Neutrophil (primary cell): ENCODE measurements around the gene ZNHIT6.
"Not testable (repeated sequence)": the region's sequence is repeated elsewhere in the genome, so short reads cannot be mapped to it uniquely, and the experiment has no call there.

Source experiments
- H3K27ac ChIP-seq: fragments of 200-600 bp; sonication (generic); 2 replicates; pipeline ENCODE4 v1.5.1; 2016; ENCODE audit warnings: mild to moderate bottlenecking, moderate library complexity
- H3K27me3 ChIP-seq: fragments of 200-600 bp; sonication (generic); 2 replicates; pipeline ENCODE4 v1.6.0; 2016; ENCODE audit warnings: mild to moderate bottlenecking
- H3K36me3 ChIP-seq: fragments of 200-600 bp; sonication (generic); 2 replicates; pipeline ENCODE4 v1.5.1; 2017
- H3K4me1 ChIP-seq, 2 experiments: fragments of 200-600 bp in 1 of 2; sonication (generic) in 1 of 2; 1 replicate in 1 of 2; 2 replicates in 1 of 2; pipeline versions ENCODE4 v1.5.1 to v1.6.1; 2013 to 2016; ENCODE audit warnings: low read depth in 1 of 2, low read length in 1 of 2, mild to moderate bottlenecking in 1 of 2, moderate library complexity in 1 of 2; ENCODE audit not compliant: control insufficient read depth in 1 of 2, insufficient read depth in 1 of 2
- H3K4me3 ChIP-seq, 2 experiments: fragments of 200-600 bp in 1 of 2; sonication (generic) in 1 of 2; 1 replicate in 1 of 2; 2 replicates in 1 of 2; pipeline ENCODE4 v1.5.1; 2013 to 2016; ENCODE audit warnings: low read depth in 1 of 2, low read length in 1 of 2, mild to moderate bottlenecking in 1 of 2, moderate library complexity in 1 of 2
- H3K9me3 ChIP-seq: fragments of 200-600 bp; sonication (generic); 2 replicates; pipeline ENCODE4 v1.5.1; 2016
- TF ChIP-seq, protein P1 (sequence below): fragments of 200-600 bp; sonication (generic); IDR thresholded peaks from 2 replicates; pipeline ENCODE4 v1.5.1; 2016; ENCODE audit warnings: antibody characterized with exemption

Gene ZNHIT6

DNA sequence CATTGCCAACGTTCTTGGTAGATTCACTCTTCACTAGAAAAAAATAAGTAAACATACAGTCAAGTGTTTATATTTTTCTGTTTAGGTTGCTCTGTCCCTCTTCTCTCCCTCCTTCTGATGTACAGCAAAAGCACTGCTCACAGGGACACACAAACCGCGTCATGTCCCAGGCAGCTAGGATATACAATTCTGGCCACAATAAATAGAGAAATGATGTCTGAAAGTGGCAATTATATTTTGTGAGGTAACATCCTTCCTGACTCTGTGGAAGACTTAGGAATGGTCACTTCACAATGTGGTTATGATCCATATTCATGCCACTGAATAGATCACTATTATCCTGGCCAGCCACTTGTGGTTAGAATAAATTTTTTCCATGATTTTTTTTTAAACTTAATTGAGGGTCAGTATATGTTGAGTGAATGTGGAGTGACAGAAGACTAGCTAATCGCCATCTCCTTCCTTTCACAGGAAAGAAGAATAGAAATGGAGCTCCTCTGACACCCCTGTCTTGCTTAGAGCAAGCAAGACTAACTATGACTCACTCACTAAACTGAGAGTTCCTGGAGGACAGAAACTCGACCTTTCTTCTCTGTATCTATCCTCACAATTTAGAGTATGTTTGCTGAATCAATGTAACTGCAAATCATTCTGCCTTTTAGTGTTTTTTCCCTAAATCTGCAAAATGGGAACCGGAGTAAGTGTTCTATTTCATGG, 54.0 kb downstream of the ZNHIT6 start:
- no peaks in the 10 kb centered on the region for H3K27me3 ChIP-seq
- TF ChIP-seq, protein P1, sequence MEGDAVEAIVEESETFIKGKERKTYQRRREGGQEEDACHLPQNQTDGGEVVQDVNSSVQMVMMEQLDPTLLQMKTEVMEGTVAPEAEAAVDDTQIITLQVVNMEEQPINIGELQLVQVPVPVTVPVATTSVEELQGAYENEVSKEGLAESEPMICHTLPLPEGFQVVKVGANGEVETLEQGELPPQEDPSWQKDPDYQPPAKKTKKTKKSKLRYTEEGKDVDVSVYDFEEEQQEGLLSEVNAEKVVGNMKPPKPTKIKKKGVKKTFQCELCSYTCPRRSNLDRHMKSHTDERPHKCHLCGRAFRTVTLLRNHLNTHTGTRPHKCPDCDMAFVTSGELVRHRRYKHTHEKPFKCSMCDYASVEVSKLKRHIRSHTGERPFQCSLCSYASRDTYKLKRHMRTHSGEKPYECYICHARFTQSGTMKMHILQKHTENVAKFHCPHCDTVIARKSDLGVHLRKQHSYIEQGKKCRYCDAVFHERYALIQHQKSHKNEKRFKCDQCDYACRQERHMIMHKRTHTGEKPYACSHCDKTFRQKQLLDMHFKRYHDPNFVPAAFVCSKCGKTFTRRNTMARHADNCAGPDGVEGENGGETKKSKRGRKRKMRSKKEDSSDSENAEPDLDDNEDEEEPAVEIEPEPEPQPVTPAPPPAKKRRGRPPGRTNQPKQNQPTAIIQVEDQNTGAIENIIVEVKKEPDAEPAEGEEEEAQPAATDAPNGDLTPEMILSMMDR = no peak
- no peak overlapping the region for H3K4me3 ChIP-seq
- no peaks in the 10 kb centered on the region for H3K36me3 ChIP-seq
- no peak overlapping the region for H3K27ac ChIP-seq
- H3K4me1 ChIP-seq = no peaks in the 10 kb centered on the region
- H3K9me3 ChIP-seq = no peaks in the 10 kb centered on the region

DNA sequence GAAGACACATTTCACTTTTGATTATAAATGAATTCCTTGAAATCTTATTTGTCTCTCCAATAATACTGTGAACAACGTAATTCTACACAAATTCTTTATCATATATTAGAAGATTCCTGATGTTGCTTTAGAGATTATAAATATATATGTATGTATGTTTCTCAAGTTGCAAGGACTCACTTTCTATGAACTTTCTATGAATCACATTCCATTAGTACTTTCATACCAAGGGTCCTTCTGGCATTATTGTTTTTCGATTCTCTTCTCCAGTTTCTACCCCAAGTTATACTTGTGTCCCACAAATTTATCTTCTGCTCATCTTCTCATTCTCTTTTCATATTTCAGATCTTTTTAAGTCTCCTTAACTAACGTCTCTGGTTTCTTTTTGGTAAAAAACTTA, 55.9 kb downstream of the ZNHIT6 start:
- Histone ChIP-seq H3K36me3 (no peaks in the 10 kb centered on the region), H3K9me3 (no peaks in the 10 kb centered on the region), H3K27me3 (no peaks in the 10 kb centered on the region), H3K4me3 (no peak overlapping the region), H3K27ac (no peak overlapping the region), H3K4me1 (no peaks in the 10 kb centered on the region)
- TF ChIP-seq, protein P1 = no peak

DNA sequence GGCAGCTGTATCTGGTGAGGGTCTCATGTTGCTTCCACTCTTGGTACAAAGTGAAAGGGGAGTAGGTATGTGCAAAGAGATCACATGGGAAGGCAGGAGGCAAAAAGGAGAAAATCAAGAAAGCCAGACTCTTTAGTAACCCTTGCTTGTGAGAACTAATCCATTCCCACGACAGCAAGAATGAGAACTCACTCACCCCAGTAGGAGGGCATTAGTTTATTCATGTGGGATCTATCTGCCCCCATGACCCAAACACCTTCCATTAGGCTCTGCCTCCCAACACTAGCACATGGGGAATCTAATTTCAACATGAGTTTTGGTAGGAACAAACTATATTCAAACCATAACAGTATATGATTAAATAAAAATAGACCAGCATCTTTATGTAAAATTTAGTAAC, 57.6 kb downstream of the ZNHIT6 start:
- Histone ChIP-seq H3K27me3 (no peaks in the 10 kb centered on the region), H3K27ac (no peak overlapping the region), H3K4me1 (no peaks in the 10 kb centered on the region), H3K36me3 (no peaks in the 10 kb centered on the region), H3K9me3 (no peaks in the 10 kb centered on the region), H3K4me3 (no peak overlapping the region)
- TF ChIP-seq, protein P1 = no peak

DNA sequence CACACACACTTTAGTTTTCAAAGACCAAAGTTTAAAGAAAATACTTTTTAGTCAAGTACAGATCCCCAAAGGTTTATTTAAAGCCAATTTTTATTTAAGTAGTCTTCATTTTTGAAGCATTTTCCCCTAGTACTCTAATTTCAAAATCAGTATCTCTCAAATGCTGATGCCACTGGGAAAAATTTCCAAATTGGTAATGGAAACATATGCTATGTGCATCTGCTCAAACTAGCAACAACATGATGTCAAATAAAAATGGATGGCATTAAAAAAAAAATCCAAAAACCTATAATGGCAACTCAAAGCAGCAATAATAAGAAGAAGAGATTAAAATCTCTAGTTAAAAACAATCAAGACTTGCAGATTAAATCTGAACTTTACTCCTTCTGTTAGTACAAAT, 58.6 kb downstream of the ZNHIT6 start:
- Histone ChIP-seq H3K36me3 (no peaks in the 10 kb centered on the region), H3K4me1 (no peaks in the 10 kb centered on the region), H3K27me3 (no peaks in the 10 kb centered on the region), H3K9me3 (no peaks in the 10 kb centered on the region), H3K27ac (no peak overlapping the region), H3K4me3 (no peak overlapping the region)
- TF ChIP-seq, protein P1 = no peak

DNA sequence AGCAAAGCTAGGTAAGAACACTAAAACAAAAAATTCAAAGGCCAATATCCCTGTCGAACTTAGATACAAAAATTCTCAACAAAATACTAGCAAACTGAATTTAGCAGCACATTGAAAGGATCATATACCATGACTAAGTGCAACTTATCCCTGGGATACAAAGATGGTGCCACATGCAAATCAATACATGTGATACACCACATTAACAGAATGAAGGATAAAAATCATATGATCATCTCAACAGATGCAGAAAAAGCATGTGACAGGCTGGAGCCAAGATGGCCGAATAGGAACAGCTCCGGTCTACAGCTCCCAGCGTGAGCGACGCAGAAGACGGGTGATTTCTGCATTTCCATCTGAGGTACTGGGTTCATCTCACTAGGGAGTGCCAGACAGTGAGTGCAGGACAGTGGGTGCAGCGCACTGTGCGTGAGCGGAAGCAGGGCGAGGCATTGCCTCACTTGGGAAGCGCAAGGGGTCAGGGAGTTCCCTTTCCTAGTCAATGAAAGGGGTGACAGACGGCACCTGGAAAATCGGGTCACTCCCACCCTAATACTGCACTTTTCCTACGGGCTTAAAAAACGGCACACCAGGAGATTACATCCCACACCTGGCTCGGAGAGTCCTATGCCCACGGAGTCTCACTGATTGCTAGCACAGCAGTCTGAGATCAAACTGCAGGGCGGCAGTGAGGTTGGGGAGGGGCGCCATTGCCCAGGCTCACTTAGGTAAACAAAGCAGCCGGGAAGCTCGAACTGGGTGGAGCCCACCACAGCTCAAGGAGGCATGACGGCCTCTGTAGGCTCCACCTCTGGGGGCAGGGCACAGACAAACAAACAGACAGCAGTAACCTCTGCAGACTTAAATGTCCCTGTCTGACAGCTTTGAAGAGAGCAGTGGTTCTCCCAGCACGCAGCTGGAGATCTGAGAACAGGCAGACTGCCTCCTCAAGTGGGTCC, 66.4 kb downstream of the ZNHIT6 start:
- not testable (repeated sequence) for H3K36me3 ChIP-seq, H3K27ac ChIP-seq, H3K27me3 ChIP-seq

DNA sequence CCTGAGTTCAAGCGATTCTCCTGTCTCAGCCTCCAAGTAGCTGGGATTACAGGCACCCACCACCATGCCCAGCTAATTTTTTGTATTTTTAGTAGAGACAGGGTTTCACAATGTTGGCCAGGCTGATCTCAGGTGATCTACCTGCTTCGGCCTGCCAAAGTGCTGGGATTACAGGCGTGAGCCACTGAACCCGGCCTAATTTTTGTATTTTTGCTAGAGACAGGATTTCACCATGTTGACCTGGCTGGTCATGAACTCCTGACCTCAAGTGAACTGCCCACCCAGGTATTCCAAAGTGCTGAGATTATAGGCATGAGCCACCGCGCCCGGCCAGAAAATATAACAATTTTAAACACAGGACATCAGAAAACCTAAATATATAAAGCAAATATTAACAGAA, 68.3 kb downstream of the ZNHIT6 start:
- not testable (repeated sequence) for H3K9me3 ChIP-seq, H3K4me3 ChIP-seq, H3K27me3 ChIP-seq, H3K4me1 ChIP-seq, H3K36me3 ChIP-seq, H3K27ac ChIP-seq

More for the DNA sequence above, 66.4 kb downstream of the ZNHIT6 start:
- not testable (repeated sequence) for H3K4me3 ChIP-seq, H3K9me3 ChIP-seq, H3K4me1 ChIP-seq
